CD4-positive, alpha-beta T cell treated with Interleukin-21 for 1 hour (primary cell): Measurements from ENCODE around the gene ELMO1.

Source experiments
- DNase-seq: peaks from one replicate; pipeline ENCODE4 v3.0.0-alpha.2; 2020

ELMO1 gene

GRCh38 chr7:37430171-37430570 lies 18.5 kb downstream of the ELMO1 start:
- no peak for DNase-seq

GRCh38 chr7:37429435-37429791 lies 19.3 kb downstream of the ELMO1 start:
- no peak for DNase-seq

- DNase-seq: no peak
Measured at GRCh38 chr7:37428681-37429434, 19.8 kb downstream of the ELMO1 start.

- no peak for DNase-seq
Measured at GRCh38 chr7:37427276-37427940, 21.3 kb downstream of the ELMO1 start.

GRCh38 chr7:37425498-37425897 lies 23.2 kb downstream of the ELMO1 start:
- no peak for DNase-seq

- no peak for DNase-seq
Measured at GRCh38 chr7:37424995-37425394, 23.7 kb downstream of the ELMO1 start.

- DNase-seq: no peak
Measured at GRCh38 chr7:37424521-37424920, 24.1 kb downstream of the ELMO1 start.

- DNase-seq: no peak
Measured at GRCh38 chr7:37421861-37422500, 26.7 kb downstream of the ELMO1 start.

- DNase-seq: no peak
Measured at GRCh38 chr7:37420946-37421695, 27.5 kb downstream of the ELMO1 start.

- DNase-seq: no peak
Measured at GRCh38 chr7:37419496-37419895, 29.2 kb downstream of the ELMO1 start.

GRCh38 chr7:37418381-37418780 lies 30.3 kb downstream of the ELMO1 start:
- no peak for DNase-seq

- DNase-seq: no peak
Measured at GRCh38 chr7:37417107-37417474, 31.6 kb downstream of the ELMO1 start.

GRCh38 chr7:37416378-37417106 lies 32.1 kb downstream of the ELMO1 start:
- no peak for DNase-seq

GRCh38 chr7:37415629-37416028 lies 33.0 kb downstream of the ELMO1 start:
- DNase-seq: no peak

- no peak for DNase-seq
Measured at GRCh38 chr7:37414352-37414983, 34.2 kb downstream of the ELMO1 start.

GRCh38 chr7:37411444-37412034 lies 37.1 kb downstream of the ELMO1 start:
- peak; percentile 11 for DNase-seq

GRCh38 chr7:37410305-37411229 lies 38.1 kb downstream of the ELMO1 start:
- peak; percentile 27 for DNase-seq

GRCh38 chr7:37409461-37409860 lies 39.2 kb downstream of the ELMO1 start:
- no peak for DNase-seq

- DNase-seq: peak; percentile 25
Measured at GRCh38 chr7:37408291-37409228, 40.1 kb downstream of the ELMO1 start.
